SK-N-SH treated with all-trans-retinoic acid at 6 μM for 48 hours (cell line): ENCODE results near the gene LMOD3.

Experiments
- ATAC-seq: fragments of 200-7000 bp; cut with Tn5 transposase; 3 replicates; pipeline ENCODE4 v1.9.1; 2020; ENCODE audit warnings: mild to moderate bottlenecking, moderate library complexity
- ARNTL ChIP-seq: fragments of 450-650 bp; formaldehyde crosslinking; IDR thresholded peaks from 2 replicates; pipeline ENCODE4 v1.5.0; 2020; ENCODE audit warnings: low read depth, mild to moderate bottlenecking, moderate library complexity, borderline replicate concordance
- BACH2 ChIP-seq: fragments of 250-450 bp; sonication (Bioruptor Pico); IDR thresholded peaks from 2 replicates; pipeline ENCODE4 v1.9.0; 2021; ENCODE audit warnings: mild to moderate bottlenecking, borderline replicate concordance
- CSDC2 ChIP-seq: fragments of 250-450 bp; sonication (Bioruptor Pico); IDR thresholded peaks from 2 replicates; pipeline ENCODE4 v1.5.0; 2020; ENCODE audit warnings: mild to moderate bottlenecking, moderate library complexity
- CSRNP3 ChIP-seq: fragments of 250-450 bp; sonication (Bioruptor Pico); IDR thresholded peaks from 2 replicates; pipeline ENCODE4 v1.5.1; 2021; ENCODE audit warnings: mild to moderate bottlenecking, moderate library complexity
- ESRRG ChIP-seq: fragments of 250-450 bp; sonication (Bioruptor Pico); IDR thresholded peaks from 2 replicates; pipeline ENCODE4 v1.6.1; 2021; ENCODE audit warnings: mild to moderate bottlenecking
- GLIS3 ChIP-seq: fragments of 250-450 bp; sonication (Bioruptor Pico); IDR thresholded peaks from 2 replicates; pipeline ENCODE4 v1.5.0; 2020; ENCODE audit warnings: mild to moderate bottlenecking, moderate library complexity
- ISL1 ChIP-seq: fragments of 250-450 bp; sonication (Bioruptor Pico); IDR thresholded peaks from 2 replicates; pipeline ENCODE4 v2.1.2; 2022; ENCODE audit warnings: mild to moderate bottlenecking, moderate library complexity
- OSR1 ChIP-seq: fragments of 250-450 bp; sonication (Bioruptor Pico); IDR thresholded peaks from 2 replicates; pipeline ENCODE4 v1.8.0; 2022; ENCODE audit warnings: moderate library complexity, mild to moderate bottlenecking, inconsistent platforms
- POU6F1 ChIP-seq: fragments of 250-450 bp; sonication (Bioruptor Pico); IDR thresholded peaks from 2 replicates; pipeline ENCODE4 v1.8.0; 2021; ENCODE audit warnings: low read depth, mild to moderate bottlenecking, moderate library complexity, borderline replicate concordance
- PPARA ChIP-seq: fragments of 250-450 bp; sonication (Bioruptor Pico); IDR thresholded peaks from 2 replicates; pipeline ENCODE4 v1.5.0; 2020; ENCODE audit warnings: mild to moderate bottlenecking, borderline replicate concordance
- RARB ChIP-seq: fragments of 250-450 bp; sonication (Bioruptor Pico); IDR thresholded peaks from 2 replicates; pipeline ENCODE4 v1.8.0; 2021; ENCODE audit warnings: mild to moderate bottlenecking, moderate library complexity
- SNAI2 ChIP-seq: fragments of 250-450 bp; sonication (Bioruptor Pico); IDR thresholded peaks from 2 replicates; pipeline ENCODE4 v1.5.0; 2020; ENCODE audit warnings: mild to moderate bottlenecking, moderate library complexity
- TCF4 ChIP-seq: fragments of 250-450 bp; sonication (Bioruptor Pico); IDR thresholded peaks from 2 replicates; pipeline ENCODE4 v1.8.0; 2021; ENCODE audit warnings: mild to moderate bottlenecking, moderate library complexity, borderline replicate concordance
- TOX ChIP-seq: fragments of 250-450 bp; sonication (Bioruptor Pico); IDR thresholded peaks from 2 replicates; pipeline ENCODE4 v1.8.0; 2021; ENCODE audit warnings: mild to moderate bottlenecking, moderate library complexity, borderline replicate concordance
- TSHZ2 ChIP-seq: fragments of 250-450 bp; sonication (Bioruptor Pico); IDR thresholded peaks from 2 replicates; pipeline ENCODE4 v1.5.0; 2020; ENCODE audit warnings: mild to moderate bottlenecking, moderate library complexity
- ZC3H10 ChIP-seq: fragments of 250-450 bp; sonication (Bioruptor Pico); IDR thresholded peaks from 2 replicates; pipeline ENCODE4 v1.5.1; 2021; ENCODE audit warnings: mild to moderate bottlenecking, moderate library complexity
- ZFP3 ChIP-seq: fragments of 250-450 bp; sonication (Bioruptor Pico); IDR thresholded peaks from 2 replicates; pipeline ENCODE4 v1.5.0; 2020; ENCODE audit warnings: mild to moderate bottlenecking, moderate library complexity
- ZFP30 ChIP-seq: fragments of 450-650 bp; formaldehyde crosslinking; IDR thresholded peaks from 2 replicates; pipeline ENCODE4 v1.5.0; 2022; ENCODE audit warnings: mild to moderate bottlenecking, moderate library complexity
- ZNF565 ChIP-seq: fragments of 450-650 bp; formaldehyde crosslinking; conservative IDR thresholded peaks from 2 replicates; pipeline ENCODE4 v1.5.0; 2020; ENCODE audit warnings: low read depth, mild to moderate bottlenecking, moderate library complexity
- ZNF70 ChIP-seq: fragments of 450-650 bp; formaldehyde crosslinking; IDR thresholded peaks from 2 replicates; pipeline ENCODE4 v1.5.0; 2020; ENCODE audit warnings: mild to moderate bottlenecking, moderate library complexity
- ZNF8 ChIP-seq: fragments of 450-650 bp; formaldehyde crosslinking; IDR thresholded peaks from 2 replicates; pipeline ENCODE4 v1.5.0; 2020; ENCODE audit warnings: mild to moderate bottlenecking, moderate library complexity
- TF ChIP-seq, protein P1 (sequence below): fragments of 250-450 bp; sonication (Bioruptor Pico); IDR thresholded peaks from 2 replicates; pipeline ENCODE4 v1.8.0; 2020; ENCODE audit warnings: mild to moderate bottlenecking, moderate library complexity, borderline replicate concordance
- TF ChIP-seq, protein P2 (sequence below): fragments of 250-450 bp; sonication (Bioruptor Pico); IDR thresholded peaks from 2 replicates; pipeline ENCODE4 v1.5.1; 2020; ENCODE audit warnings: low read depth, mild to moderate bottlenecking, moderate library complexity

LMOD3 gene

DNA sequence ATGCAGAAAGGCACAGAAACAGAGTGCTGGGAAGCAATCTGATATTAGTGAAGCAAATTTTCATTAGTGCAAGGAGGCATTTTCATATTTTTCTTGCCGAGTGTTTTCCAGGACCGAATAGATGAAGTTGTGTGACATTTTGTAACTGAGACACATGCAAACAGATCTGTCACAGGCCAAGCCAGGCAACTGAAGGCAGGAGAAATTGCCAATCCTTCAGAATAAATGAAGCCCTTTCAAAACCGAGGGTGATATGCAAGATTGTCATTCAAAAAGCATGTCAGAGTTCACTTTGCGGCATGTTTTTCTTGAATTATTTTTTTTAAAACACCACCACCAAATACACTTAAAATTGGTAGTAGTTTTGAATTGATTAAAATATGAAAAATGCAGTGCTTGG is 6.2 kb downstream of the LMOD3 start:
- ATAC-seq = no peak

DNA sequence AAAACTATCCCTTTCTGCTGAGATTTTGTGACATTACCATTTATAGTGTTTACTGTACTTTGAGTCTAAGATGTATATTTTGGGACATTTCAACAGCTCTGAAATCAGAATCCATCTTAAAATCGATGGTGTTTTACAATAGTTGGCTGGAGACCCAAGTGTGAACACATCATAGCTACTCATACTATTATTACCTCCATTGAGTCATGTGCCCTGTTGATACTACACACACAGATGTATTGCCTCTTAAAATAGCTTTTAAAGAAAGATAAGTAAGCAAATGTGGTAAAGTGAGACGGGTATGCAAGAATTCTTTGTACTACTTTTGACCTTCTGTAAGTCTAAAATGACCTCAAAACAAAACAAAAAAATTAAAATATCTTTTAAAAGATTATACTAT is 6.7 kb downstream of the LMOD3 start:
- ATAC-seq = no peak
- TF ChIP-seq RARB (CRISPR knock-in tag) = no peak
- TF ChIP-seq, protein P1, sequence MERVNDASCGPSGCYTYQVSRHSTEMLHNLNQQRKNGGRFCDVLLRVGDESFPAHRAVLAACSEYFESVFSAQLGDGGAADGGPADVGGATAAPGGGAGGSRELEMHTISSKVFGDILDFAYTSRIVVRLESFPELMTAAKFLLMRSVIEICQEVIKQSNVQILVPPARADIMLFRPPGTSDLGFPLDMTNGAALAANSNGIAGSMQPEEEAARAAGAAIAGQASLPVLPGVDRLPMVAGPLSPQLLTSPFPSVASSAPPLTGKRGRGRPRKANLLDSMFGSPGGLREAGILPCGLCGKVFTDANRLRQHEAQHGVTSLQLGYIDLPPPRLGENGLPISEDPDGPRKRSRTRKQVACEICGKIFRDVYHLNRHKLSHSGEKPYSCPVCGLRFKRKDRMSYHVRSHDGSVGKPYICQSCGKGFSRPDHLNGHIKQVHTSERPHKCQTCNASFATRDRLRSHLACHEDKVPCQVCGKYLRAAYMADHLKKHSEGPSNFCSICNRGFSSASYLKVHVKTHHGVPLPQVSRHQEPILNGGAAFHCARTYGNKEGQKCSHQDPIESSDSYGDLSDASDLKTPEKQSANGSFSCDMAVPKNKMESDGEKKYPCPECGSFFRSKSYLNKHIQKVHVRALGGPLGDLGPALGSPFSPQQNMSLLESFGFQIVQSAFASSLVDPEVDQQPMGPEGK (CRISPR knock-in tag) = no peak
- no peak for TF ChIP-seq ZFP30
- TF ChIP-seq ZNF70 (CRISPR knock-in tag) = no peak
- no peak for TF ChIP-seq TOX (CRISPR knock-in tag)
- TF ChIP-seq, protein P2, sequence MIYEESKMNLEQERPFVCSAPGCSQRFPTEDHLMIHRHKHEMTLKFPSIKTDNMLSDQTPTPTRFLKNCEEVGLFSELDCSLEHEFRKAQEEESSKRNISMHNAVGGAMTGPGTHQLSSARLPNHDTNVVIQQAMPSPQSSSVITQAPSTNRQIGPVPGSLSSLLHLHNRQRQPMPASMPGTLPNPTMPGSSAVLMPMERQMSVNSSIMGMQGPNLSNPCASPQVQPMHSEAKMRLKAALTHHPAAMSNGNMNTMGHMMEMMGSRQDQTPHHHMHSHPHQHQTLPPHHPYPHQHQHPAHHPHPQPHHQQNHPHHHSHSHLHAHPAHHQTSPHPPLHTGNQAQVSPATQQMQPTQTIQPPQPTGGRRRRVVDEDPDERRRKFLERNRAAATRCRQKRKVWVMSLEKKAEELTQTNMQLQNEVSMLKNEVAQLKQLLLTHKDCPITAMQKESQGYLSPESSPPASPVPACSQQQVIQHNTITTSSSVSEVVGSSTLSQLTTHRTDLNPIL (CRISPR knock-in tag) = no peak
- no peak for TF ChIP-seq ZFP3
- TF ChIP-seq ZNF8 (CRISPR knock-in tag) = no peak
- TF ChIP-seq POU6F1 (CRISPR knock-in tag) = no peak
- TF ChIP-seq CSDC2 (CRISPR knock-in tag) = no peak
- TF ChIP-seq BACH2 (CRISPR knock-in tag) = no peak
- no peak for TF ChIP-seq SNAI2
- TF ChIP-seq PPARA (CRISPR knock-in tag) = no peak
- TF ChIP-seq TCF4 (CRISPR knock-in tag) = no peak
- no peak for TF ChIP-seq OSR1
- no peak for TF ChIP-seq ZC3H10
- no peak for TF ChIP-seq ZNF565
- no peak for TF ChIP-seq TSHZ2 (CRISPR knock-in tag)
- no peak for TF ChIP-seq ISL1 (CRISPR knock-in tag)
- no peak for TF ChIP-seq ARNTL (CRISPR knock-in tag)

More for the DNA sequence above, 6.2 kb downstream of the LMOD3 start:
- no peak for TF ChIP-seq ZFP3
- TF ChIP-seq, all 23 proteins: peak for 0

DNA sequence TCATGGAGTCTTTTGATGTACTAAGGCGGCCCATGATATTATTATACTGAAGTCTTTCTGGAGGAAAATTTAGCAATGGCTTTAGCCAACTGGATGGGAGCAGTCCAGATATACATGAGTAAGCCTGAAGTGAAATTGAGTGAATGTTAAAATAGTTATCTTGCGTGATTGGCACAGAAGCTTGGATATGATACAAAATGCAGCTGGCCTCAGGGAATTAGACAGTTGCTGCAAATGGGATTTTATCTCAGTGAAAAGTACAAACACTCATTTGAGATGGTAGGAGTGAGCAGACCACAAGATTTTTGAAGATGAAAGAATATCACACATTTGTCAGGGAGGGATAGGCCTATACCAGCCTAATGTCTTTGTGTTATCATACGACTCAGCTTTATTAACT is 8.9 kb downstream of the LMOD3 start:
- ATAC-seq = no peak
- TF ChIP-seq SNAI2 = no peak
- TF ChIP-seq CSRNP3 (CRISPR knock-in tag) = no peak
- TF ChIP-seq GLIS3 = no peak
- no peak for TF ChIP-seq CSDC2 (CRISPR knock-in tag)
- no peak for TF ChIP-seq ZNF565
- no peak for TF ChIP-seq TOX (CRISPR knock-in tag)
- no peak for TF ChIP-seq TCF4 (CRISPR knock-in tag)
- TF ChIP-seq POU6F1 (CRISPR knock-in tag) = no peak
- no peak for TF ChIP-seq PPARA (CRISPR knock-in tag)
- TF ChIP-seq, protein P2 (CRISPR knock-in tag) = no peak
- no peak for TF ChIP-seq ZNF70 (CRISPR knock-in tag)
- TF ChIP-seq OSR1 = no peak
- TF ChIP-seq TSHZ2 (CRISPR knock-in tag) = no peak
- no peak for TF ChIP-seq ZNF8 (CRISPR knock-in tag)
- no peak for TF ChIP-seq ESRRG (CRISPR knock-in tag)
- TF ChIP-seq, all 23 proteins: peak for 0
